ENCODE measurements around the gene LHX4. TPM values are rescaled to one million over a fixed set of nuclear protein-coding genes. Genes with fewer than 3 reads are reported as not detected.

Gene LHX4
- total RNA-seq (2014; rRNA removed; shearing (Covaris generic)): 0.28 and 1.9 TPM in 2 replicates

- peak; percentile 35 for DNase-seq (ENCODE audit: low spot score)
Measured at GRCh38 chr1:180229483-180230415, at the start of gene LHX4. LHX4 (plus strand) TSS chr1:180230264; CDS start chr1:180230530, 266 bp downstream.

GRCh38 chr1:180181048-180181447 is 49.0 kb upstream of the LHX4 start:
- DNase-seq (ENCODE audit: low spot score): peak; percentile 19

GRCh38 chr1:180181996-180182642 is 47.9 kb upstream of the LHX4 start:
- DNase-seq (ENCODE audit: low spot score): no peak

GRCh38 chr1:180182643-180183311 is 47.3 kb upstream of the LHX4 start:
- DNase-seq (ENCODE audit: low spot score): no peak

GRCh38 chr1:180183426-180183825 is 46.6 kb upstream of the LHX4 start:
- no peak for DNase-seq (ENCODE audit: low spot score)

GRCh38 chr1:180184041-180184440 is 46.0 kb upstream of the LHX4 start:
- no peak for DNase-seq (ENCODE audit: low spot score)

GRCh38 chr1:180185281-180185680 is 44.8 kb upstream of the LHX4 start:
- no peak for DNase-seq (ENCODE audit: low spot score)

GRCh38 chr1:180185971-180186645 is 44.0 kb upstream of the LHX4 start:
- no peak for DNase-seq (ENCODE audit: low spot score)

- no peak for DNase-seq (ENCODE audit: low spot score)
Measured at GRCh38 chr1:180186831-180187230, 43.2 kb upstream of the LHX4 start.

- DNase-seq (ENCODE audit: low spot score): no peak
Measured at GRCh38 chr1:180187626-180188025, 42.4 kb upstream of the LHX4 start.

- DNase-seq (ENCODE audit: low spot score): peak; percentile 90
Measured at GRCh38 chr1:180188091-180188506, 42.0 kb upstream of the LHX4 start.

GRCh38 chr1:180188684-180189175 is 41.3 kb upstream of the LHX4 start:
- no peak for DNase-seq (ENCODE audit: low spot score)

GRCh38 chr1:180190091-180190490 is 40.0 kb upstream of the LHX4 start:
- DNase-seq (ENCODE audit: low spot score): no peak

GRCh38 chr1:180192172-180192571 is 37.9 kb upstream of the LHX4 start:
- DNase-seq (ENCODE audit: low spot score): no peak

GRCh38 chr1:180193141-180194047 is 36.7 kb upstream of the LHX4 start:
- no peak for DNase-seq (ENCODE audit: low spot score)

- no peak for DNase-seq (ENCODE audit: low spot score)
Measured at GRCh38 chr1:180194048-180194425, 36.0 kb upstream of the LHX4 start.

GRCh38 chr1:180194546-180195207 is 35.4 kb upstream of the LHX4 start:
- no peak for DNase-seq (ENCODE audit: low spot score)

GRCh38 chr1:180195401-180195800 is 34.7 kb upstream of the LHX4 start:
- no peak for DNase-seq (ENCODE audit: low spot score)

GRCh38 chr1:180195916-180196315 is 34.1 kb upstream of the LHX4 start:
- DNase-seq (ENCODE audit: low spot score): no peak

All from HT-29 (cell line).